Activated CD4-positive, alpha-beta T cell treated with anti-CD3 and anti-CD28 coated beads, Interleukin-2, amount 50 U/mL, for 1 hour (primary cell): ENCODE results near the gene TESK2.

Source experiments
- DNase-seq: peaks from one replicate; pipeline ENCODE4 v3.0.0-alpha.2; 2020

The TESK2 gene

DNA sequence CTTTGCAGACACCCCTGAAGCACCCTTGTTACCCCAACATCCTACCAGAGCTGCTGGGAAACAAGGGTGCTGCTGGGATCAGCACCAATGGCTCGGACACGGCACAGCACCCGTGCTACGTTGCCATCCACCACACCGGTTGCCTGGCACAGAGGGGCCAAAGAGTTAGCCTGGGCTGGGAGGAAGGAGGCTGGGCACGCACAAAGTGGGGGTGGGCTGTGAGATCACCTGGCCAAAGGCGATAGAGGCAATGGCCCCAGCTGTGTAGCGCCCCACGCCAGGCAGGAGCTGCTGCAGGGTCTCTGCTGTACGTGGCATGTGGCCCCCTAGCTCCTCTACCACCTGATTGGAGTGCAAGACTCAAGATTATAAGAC, 158.6 kb downstream of the TESK2 start:
- no peak for DNase-seq

DNA sequence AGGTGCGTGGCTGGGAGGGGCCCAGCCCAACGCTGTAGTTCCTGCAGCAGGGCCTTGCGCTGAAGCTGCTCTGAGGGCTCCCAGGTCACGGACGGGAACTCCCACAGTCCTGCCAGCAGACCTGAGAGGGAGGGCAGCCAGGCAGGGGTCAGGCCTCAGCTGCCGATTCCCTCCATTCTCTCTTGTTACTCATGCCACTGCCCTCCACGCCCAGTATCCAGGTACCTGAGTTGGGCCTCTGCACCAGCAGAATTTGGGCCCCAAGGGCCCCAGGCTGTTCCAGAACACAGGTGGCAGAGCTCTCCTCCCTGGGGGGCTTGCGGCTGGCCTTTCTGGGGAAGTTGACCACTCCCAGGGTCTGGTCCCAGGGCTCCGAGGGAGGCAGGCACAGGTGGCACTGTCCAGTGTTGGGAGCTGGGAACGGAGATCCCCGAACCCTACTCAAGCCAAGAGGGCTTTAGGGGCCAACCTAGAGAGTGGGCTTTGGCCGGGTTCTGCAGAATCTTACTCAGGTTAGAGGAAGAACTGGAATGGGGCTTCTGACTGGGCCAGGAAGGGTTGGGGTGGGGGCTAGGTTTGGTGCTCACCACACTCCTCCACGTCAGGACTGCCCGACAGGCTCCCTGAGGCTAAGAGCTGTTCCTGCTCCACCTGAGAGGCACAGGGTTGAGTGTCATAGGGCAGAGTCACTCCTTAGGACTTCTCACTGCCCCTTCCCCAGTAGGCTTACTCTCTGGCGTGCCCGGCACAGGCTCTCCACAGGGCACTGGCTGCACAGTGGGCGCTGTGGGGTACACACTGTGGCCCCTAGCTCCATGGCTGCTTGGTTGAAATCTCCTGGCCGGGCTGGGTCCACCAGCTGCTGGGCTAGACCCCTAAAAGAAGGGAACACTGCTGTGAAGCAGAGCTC, 159.3 kb downstream of the TESK2 start:
- no peak for DNase-seq

DNA sequence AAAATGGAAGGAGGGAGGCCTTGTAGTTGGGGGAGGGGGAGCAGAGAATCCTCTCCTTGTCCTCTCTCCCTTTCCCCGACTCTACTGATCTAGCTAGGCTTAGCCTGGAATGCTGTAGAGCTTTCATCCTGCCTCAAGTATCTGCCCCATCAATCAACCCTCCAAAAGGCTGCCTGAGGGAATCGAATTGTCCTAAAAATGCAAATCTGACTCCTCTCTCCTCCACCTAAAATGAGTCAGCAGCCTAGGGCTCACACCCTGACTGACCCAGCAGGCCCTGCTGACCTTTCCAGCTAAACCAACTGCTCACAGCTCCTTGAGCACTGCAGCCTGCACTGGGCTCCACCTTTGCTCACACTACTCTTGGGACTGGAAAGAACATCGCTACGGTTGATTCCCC, 161.5 kb downstream of the TESK2 start:
- no peak for DNase-seq

DNA sequence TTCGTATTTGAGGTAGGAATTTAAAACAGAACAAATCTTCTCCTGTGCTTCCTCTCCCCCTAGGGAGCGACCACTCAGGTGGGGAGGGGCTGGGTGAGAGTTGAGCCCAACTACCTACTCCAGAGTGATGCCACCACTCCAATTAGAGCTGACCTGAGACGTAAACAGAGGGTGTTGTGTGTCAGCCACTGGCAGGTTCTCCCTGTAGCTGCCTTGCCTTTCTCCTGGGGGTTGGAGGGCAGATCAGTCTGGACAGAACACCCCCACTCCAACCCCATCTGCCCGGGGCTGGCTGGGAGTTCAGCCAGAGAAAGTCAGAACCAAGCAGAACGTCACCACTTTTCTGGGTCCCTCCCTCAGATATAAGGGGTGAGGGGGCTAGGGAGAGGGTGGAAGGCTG, 162.3 kb downstream of the TESK2 start:
- DNase-seq: no peak

DNA sequence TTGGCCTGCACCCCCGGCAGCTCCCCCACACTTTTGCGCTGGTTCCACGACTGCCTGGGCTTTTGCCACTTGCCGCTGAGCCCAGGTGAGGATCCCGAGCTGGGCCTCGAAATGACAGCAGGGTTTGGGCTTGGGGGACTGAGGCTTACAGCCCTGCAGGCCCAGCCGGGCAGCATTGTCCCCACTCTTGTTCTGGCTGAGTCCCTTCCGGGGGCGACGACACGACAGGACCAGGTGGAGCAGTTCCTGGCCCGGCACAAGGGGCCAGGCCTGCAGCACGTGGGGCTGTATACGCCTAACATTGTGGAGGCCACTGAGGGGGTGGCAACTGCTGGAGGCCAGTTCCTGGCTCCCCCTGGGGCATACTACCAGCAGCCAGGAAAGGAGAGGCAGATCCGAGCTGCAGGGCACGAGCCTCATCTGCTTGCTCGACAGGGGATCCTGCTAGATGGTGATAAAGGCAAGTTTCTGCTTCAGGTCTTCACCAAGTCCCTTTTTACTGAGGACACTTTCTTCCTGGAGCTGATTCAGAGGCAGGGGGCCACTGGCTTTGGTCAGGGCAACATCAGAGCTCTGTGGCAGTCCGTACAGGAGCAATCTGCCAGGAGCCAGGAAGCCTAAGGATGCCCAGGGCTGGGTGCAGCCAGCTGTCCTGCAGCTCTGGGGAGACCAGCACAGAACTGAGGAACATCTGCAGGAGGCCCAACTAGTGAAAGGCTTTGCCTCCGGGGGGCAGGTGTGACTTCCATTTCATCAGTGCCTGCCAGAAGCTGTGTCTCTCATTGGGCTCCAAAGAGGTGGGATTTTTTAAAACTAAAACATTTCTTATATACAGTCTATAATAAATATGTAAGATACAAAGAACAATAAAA, 163.1 kb downstream of the TESK2 start:
- DNase-seq: no peak

DNA sequence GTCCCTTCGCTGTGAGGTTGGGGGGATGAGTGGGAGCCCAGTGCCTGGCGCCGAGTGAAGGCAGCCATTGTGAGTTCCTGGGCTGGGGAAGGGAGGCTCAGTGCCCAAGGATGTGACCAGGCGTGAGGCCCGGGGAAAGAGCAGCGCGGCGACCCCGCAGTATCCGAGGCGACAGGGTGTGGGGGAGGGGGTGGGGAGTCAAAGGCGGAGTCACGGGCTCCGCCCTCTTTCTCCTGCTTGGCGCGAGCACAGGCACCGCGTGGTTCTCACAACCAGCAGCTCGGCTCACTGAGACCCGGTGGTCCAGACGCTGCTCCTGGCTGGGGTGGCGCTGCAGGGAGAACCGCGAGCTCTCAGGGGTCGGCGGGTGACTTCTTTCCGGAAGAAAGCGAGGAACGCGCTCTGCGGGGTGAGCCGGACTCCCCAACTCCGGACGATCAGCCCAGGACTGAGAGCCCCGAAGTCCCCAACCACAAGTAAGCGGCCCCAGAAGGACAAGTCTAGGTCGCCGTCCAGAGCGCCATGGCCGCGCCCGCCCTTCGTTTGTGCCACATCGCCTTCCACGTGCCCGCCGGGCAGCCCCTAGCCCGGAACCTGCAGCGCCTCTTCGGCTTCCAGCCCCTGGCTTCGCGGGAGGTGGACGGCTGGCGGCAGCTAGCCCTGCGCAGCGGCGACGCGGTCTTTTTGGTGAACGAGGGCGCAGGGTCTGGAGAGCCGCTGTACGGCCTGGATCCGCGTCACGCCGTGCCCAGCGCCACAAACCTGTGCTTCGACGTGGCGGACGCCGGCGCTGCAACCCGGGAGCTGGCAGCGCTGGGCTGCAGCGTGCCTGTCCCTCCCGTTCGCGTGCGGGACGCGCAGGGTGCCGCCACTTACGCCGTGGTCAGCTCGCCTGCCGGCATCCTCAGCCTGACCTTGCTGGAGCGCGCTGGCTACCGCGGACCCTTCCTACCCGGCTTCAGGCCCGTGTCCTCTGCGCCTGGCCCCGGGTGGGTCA, 164.0 kb downstream of the TESK2 start, which contains the start of gene HPDL:
HPDL (plus strand) TSS at position 269 of the 997 bp plus-strand sequence; CDS start at position 523, 254 bp downstream.
- peak; percentile 46 for DNase-seq

DNA sequence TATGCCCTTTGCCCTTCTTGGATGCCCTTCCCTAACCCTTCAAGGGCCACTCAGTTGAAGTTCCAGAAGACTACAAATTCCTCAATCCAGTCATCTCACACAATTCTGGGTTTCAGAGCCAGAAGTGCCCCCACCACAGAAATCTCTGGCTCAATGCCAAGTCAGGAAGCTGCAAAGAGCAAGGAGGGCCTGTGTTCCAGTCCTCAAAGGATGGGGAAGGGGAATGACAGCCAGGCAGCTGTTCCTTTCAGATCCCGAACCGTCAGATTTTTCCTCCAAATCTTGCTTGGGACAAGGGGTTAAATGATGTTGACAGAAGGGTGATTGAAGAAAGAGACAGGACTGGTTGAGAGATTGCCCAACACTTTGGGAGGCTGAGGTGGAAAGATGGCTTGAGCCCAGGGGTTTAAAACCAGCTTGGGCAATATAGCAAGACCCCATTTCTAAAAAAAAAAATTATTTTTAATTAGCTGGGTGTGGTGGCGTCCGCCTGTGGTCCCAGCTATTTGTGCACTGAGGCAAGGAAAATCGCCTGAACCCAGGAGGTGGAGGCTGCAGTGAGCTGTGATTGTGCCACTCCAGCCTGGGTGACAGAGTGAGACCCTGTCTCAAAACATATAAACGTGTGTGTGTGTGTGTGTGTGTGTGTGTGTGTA, 165.0 kb downstream of the TESK2 start:
- no peak for DNase-seq

DNA sequence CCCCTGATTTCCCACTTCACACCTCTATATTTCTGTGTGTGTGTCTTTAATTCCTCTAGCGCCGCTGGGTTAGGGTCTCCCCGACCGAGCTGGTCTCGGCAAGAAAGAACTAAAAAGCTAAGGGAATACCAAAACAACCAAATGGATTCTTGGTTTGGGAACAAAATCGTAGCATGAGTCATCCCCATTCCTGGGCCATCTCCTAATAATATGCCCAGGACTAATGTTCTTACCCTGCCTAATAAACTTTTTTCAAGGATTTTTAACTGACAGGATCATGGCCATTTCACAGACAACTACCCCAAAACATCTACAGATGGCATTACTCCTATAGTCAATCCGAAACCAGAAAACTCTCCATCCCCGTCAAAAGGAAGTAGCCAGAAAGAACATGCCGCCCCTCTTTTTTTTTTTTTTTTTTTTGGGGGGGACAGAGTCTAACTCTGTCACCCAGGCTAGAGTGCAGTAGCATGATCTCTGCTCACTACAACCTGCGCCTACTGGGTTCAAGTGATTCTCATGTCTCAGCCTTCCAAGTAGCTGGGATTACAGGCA, 168.4 kb downstream of the TESK2 start:
- no peak for DNase-seq

DNA sequence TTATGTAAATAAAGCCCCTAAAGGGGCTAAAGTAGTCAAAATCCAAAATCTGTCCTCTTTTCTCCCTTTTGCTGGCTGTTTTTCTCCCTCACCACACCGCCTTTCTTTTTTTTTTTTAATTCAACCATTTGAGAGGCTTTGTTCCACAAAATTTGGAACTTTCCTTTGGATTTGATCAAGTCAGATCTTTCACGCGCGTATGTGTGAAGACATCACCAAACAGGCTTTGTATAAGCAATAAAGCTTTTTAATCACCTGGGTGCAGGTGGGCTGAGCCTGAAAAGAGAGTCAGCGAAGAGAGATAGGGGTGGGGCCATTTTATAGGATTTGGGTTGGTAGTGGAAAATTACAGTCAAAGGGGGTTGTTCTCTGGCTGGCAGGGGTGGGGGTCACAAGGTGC, 169.5 kb downstream of the TESK2 start:
- DNase-seq: no peak

DNA sequence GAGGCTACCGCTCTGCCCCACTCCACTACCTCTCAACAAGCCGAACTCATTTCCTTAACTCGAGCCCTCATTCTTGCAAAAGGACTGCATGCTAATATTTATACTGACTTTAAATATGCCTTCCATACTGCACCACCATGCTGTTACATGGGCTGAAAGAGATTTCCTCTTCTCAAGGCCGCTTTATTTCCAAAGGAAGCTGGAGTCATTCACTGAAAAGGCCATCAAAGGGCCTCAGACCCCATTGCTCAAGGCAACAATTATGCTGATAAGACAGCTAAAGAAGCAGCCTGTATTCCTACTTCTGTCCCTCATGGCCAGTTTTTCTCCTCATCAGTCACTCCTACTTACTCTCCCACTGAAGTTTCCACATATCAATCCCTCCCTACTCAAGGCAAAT, 171.2 kb downstream of the TESK2 start:
- DNase-seq: no peak

DNA sequence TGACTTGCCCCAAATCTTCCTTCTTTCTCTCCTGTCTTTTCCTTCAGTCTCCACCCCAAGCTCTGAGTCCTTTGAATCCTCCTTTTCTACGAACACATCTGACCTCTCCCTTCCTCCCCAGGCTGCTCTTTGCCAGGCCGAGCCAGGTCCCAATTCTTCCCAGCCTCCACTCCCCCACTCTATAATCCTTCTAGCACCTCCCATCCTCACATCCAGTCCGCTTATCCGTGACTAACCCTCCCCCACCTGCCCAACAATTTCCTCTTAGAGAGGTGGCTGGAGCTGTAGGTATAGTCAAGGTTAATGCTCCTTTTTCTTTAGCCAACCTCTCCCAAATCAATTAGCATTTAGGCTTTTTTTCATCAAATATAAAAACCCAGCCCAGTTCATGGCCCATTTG, 173.8 kb downstream of the TESK2 start:
- no peak for DNase-seq

DNA sequence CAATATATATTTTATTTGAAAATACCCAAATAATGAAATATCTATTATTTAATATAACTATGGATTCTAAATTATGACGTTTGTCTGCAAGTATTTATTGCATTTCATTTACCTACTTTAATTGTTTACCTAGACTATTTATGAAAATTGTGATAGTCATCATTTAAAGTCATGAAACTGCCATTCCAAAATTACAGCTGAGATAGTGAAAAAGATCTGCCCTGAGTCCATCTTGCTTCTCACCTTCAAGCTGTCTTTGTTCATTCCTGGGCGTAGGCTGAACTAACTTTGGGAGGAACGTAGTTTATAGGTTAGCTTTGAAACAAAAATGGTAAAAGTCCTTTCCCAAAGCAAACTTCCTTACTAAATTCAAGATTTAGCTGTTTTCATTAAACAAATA, 176.7 kb downstream of the TESK2 start:
- no peak for DNase-seq

DNA sequence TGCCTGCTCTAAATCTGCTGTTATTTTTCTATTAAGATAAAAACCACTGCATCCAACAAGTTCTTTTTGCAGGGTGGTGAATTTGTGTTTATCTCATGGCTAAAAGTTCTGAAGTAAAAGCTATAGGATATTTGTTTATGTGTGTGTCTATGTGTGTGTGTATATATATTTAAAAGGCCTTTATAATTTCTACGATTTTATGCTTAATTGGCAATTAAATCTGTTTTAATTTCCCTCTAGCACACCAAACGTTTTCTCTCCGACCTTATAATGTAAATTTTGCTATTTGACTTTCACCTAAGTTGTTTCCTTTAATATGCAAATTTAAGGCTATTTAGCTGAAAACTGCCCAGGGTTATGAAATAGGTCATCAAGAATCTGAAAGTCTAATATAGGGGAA, 184.1 kb downstream of the TESK2 start:
- no peak for DNase-seq

DNA sequence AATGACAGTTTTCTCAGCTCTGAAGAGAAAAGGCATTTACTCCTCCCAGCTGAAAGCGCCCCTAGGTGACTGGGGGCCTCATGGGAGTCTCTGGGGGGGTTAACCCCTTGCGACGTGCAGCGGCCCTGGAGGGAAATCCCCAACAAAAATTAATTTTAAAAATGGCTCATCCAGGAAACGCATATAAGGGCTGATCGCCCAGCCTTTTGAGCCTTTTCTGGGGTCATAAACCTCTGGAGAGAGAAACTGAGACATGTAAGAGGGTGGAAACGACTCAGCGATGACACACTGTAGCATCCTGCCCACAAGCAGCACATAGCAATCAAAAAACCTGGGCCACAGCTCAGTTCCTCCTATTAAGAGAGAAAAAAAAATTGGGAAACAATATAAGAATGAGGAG, 184.6 kb downstream of the TESK2 start:
- no peak for DNase-seq

DNA sequence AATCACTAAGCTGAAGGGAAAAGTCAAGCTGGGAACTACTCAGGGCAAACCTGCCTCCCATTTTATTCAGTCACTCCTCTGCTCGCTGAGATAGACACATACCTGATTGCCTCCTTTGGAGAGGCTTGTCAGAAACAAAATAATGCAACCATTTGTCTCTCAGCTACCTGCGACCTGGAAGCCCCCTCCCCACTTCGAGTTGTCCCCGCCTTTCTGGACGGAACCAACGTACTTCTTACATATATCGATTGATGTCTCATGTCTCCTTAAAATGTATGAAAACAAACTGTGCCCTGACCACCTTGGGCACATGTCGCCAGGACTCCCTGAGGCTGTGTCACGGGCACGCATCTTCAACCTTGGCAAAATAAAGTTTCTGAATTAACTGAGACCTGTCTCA, 185.7 kb downstream of the TESK2 start:
- no peak for DNase-seq

DNA sequence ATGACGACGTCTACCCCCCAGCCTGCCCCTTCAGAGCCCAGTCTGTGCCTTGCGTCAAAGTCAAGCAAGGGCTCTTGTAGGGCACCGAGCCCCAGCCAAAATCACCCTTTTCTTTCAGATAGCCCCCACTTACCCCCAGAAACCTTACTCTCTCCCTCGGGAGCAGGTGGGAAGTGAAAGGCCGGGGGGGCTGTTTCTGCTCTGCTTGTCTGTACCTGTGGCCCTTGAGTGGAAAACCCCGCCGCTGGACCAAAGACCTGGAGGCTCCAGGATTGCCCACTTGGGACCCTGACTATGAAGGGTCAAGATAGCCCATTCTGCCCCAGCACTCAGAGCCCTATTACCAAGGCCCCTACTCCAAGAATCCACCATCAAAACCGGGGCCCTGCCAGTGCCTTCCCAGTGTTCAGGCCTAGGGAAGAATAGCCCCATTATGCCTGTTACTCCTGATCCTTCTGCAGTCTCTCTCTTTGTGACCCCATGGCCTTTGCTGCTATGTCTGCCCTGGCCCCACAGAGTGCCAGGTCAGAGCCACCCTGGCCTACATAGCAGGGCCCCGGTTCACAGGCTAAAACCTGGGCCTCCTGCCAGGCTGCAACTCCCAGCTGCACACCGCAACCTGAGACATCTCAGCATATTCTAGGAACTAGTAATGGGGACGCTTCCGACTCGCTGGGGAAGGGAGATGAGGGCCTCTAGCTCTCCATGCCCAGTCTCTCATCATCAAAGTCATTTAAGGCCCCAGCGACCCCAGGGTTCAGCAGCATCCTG, 186.5 kb downstream of the TESK2 start:
- no peak for DNase-seq

DNA sequence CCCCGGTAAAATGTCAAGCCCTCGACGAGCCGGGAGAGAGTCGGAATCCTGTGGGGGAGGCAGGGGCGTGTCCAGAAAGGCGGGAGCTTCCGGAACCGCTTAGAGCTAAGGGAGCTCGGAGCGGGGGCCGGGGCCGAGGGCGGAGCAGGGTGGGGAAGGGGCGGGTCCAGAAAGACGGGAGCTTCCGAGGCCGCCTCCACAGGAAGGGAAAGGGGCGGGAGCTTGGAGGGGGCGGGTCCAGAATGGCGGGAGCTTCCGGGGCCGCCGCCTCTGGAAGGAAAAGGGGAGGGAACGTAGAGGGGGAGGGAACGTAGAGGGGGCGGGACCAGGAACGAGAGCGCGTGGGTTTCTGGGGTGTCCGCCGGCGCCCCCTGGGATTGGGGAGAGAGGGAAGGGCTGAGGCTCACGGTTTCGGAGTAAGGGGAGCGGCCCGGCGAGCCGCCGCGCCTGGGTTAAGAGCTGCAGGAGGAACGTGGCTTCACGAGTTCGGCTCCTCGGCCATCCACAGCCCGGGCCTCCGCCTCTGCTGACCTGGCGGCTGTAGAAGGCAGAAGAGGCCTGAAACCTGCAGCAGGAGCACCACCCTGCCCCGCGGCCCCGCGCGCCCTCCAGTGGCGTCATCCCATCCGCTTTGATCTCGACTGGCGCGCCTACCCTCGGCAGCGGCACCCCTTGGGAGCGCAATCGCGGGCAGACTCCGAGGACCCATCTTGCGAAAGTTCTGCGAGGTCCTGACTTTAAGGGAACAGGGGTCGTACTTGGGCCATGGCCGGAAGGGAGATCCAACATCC, 187.2 kb downstream of the TESK2 start:
- DNase-seq: peak; percentile 98

DNA sequence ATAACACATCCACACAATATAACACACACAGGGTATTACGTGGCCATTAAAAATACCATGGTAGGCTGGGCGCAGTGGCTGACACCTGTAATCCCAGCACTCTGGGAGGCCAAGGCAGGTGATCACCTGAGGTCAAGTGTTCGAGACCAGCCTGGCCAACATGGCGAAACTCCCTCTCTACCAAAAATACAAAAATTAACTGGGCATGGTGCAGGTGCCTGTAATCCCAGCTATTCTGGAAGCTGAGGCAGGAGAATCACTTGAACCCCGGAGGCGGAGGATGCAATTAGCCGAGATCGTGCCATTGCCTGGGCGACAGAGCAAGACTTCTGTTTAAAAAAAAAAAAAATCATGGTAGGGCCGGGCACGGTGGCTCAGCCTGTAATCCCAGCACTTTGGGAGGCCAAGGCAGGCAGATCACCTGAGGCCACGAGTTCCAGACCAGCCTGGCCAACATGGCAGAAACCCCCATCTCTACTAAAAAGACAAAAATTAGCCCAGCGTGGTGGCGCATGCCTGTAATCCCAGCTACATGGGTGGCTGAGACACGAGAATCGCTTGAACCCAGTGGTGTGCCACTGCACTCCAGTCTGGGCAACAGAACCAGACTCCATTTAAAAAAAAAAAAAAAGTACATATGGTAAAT, 188.3 kb downstream of the TESK2 start:
- no peak for DNase-seq

DNA sequence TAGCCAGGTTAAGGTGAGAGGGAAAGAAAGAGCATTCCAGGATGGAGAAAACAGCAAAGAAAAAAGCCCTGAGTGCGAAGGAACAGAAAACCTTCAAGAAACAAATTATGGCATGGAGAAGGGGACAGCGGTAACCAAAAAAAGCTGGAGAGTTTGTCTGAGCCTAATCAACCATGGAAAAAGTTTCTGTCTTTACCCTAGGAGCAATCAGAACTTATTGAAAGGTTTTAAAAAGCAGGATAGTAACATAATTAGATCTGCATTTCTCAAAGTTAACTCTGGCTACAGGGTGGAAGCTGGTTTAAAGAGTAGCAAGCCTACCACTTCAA, 190.3 kb downstream of the TESK2 start:
- DNase-seq: no peak
